Fibroblast of the aortic adventitia (primary cell): ENCODE data around the gene ITSN1. TPM values are rescaled to one million over a fixed set of nuclear protein-coding genes. Genes with fewer than 3 reads are reported as not detected.

Source experiments
- DNase-seq: peaks from one replicate; pipeline ENCODE4 v3.0.0-alpha.2; 2010; ENCODE audit warnings: low read depth
- H3K4me3 ChIP-seq: 2 replicates; pipeline ENCODE4 v1.5.1; 2011; ENCODE audit warnings: low read depth, mild to moderate bottlenecking, control low read depth, low read length, moderate library complexity
- CTCF ChIP-seq: IDR thresholded peaks from 2 replicates; pipeline ENCODE4 v1.5.1; 2011; ENCODE audit warnings: mild to moderate bottlenecking, low read length, control low read depth, inconsistent platforms; ENCODE audit not compliant: insufficient read depth
- total RNA-seq: library from RNA; depleted of rRNA; stranded (reverse); fragments of >200 nt; gene quantifications from 2 replicates; pipeline ENCODE4 v1.2.3, GENCODE V29; 2012; ENCODE audit warnings: low replicate concordance

Gene ITSN1
- total RNA-seq, 1 donor, result 35.0 TPM

DNA sequence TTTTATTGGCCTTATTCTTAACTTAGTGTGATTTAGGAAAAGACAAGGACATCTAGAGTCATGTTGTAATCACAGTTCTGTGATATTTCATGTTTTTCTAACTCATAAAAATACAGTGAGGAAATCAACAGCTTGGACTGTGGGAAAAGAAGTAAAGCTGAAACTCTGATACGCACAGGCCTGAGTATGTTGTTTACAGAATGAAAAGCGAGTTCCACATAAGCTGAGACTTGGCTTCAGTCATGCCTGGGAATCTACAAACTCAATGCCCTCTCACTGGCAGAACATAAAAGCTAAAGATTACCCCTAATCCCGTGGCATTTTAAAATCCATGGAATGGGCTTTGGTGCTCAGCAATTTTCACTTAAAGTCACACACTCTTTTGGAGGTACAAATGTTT lies 296.9 kb downstream of the ITSN1 start:
- no peak overlapping the region for H3K4me3 ChIP-seq
- DNase-seq, result no peak
- TF ChIP-seq CTCF, result no peak

- no peak overlapping the region for H3K4me3 ChIP-seq
- peak; percentile 75 for DNase-seq
- no peak for TF ChIP-seq CTCF
Measured at GRCh38 chr21:33940164-33940880, 298.0 kb downstream of the ITSN1 start.

- TF ChIP-seq CTCF, result no peak
- DNase-seq, result no peak
- H3K4me3 ChIP-seq, result no peak overlapping the region
Measured at GRCh38 chr21:33940881-33941245, 298.6 kb downstream of the ITSN1 start.

GRCh38 chr21:33942426-33942825 lies 300.1 kb downstream of the ITSN1 start:
- no peak for DNase-seq
- no peak overlapping the region for H3K4me3 ChIP-seq
- TF ChIP-seq CTCF, result no peak

DNA sequence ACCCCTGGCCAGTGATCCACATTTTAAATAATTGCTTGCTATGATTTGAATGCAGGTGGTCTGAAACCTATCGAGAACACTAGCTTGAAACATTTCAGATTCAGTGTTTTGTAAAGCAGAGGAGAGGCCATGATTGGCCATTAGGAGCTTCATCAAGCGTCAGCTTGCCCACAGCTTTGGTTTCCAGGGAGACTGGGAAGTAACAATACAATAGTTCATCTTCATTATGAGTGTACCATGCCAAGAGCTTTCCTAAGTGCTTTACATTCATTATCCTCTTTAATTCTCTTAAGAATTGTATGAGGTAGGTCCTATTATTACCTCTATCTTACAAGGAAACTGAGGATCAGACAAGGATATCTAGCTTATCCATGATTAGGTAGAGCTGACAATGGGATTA lies 301.0 kb downstream of the ITSN1 start:
- TF ChIP-seq CTCF, result no peak
- no peak overlapping the region for H3K4me3 ChIP-seq
- DNase-seq, result no peak

- DNase-seq, result no peak
- H3K4me3 ChIP-seq, result no peak overlapping the region
- no peak for TF ChIP-seq CTCF
Measured at GRCh38 chr21:33944185-33944763, 302.0 kb downstream of the ITSN1 start.
